Ishikawa (cell line): Measurements from ENCODE around the gene KAT8.

ENCODE experiments used
- CEBPB ChIP-seq: IDR thresholded peaks from 2 replicates; pipeline ENCODE4 v1.6.1; 2012
- CREB1 ChIP-seq: IDR thresholded peaks from 2 replicates; pipeline ENCODE4 v1.6.1; 2012; ENCODE audit warnings: low read depth
- EP300 ChIP-seq: IDR thresholded peaks from 2 replicates; pipeline ENCODE4 v1.6.1; 2012; ENCODE audit warnings: borderline replicate concordance
- FOXM1 ChIP-seq: IDR thresholded peaks from 2 replicates; pipeline ENCODE4 v1.6.1; 2012; ENCODE audit warnings: low read depth, borderline replicate concordance
- NFIC ChIP-seq: IDR thresholded peaks from 2 replicates; pipeline ENCODE4 v1.6.1; 2012
- RAD21 ChIP-seq: IDR thresholded peaks from 2 replicates; pipeline ENCODE4 v1.6.1; 2012; ENCODE audit warnings: low read depth
- TAF1 ChIP-seq: IDR thresholded peaks from 2 replicates; pipeline ENCODE4 v1.6.1; 2012; ENCODE audit warnings: low read depth, mild to moderate bottlenecking
- TEAD4 ChIP-seq: IDR thresholded peaks from 2 replicates; pipeline ENCODE4 v1.6.1; 2012
- YY1 ChIP-seq: IDR thresholded peaks from 2 replicates; pipeline ENCODE4 v1.6.1; 2012; ENCODE audit warnings: low read depth
- TF ChIP-seq, protein P1 (sequence below): IDR thresholded peaks from 2 replicates; pipeline ENCODE4 v1.6.1; 2012
- TF ChIP-seq, protein P2 (sequence below): IDR thresholded peaks from 2 replicates; pipeline ENCODE4 v1.6.1; 2012; ENCODE audit warnings: low read depth, mild to moderate bottlenecking
- TF ChIP-seq, protein P3 (sequence below): IDR thresholded peaks from 2 replicates; pipeline ENCODE4 v1.6.1; 2012

DNA sequence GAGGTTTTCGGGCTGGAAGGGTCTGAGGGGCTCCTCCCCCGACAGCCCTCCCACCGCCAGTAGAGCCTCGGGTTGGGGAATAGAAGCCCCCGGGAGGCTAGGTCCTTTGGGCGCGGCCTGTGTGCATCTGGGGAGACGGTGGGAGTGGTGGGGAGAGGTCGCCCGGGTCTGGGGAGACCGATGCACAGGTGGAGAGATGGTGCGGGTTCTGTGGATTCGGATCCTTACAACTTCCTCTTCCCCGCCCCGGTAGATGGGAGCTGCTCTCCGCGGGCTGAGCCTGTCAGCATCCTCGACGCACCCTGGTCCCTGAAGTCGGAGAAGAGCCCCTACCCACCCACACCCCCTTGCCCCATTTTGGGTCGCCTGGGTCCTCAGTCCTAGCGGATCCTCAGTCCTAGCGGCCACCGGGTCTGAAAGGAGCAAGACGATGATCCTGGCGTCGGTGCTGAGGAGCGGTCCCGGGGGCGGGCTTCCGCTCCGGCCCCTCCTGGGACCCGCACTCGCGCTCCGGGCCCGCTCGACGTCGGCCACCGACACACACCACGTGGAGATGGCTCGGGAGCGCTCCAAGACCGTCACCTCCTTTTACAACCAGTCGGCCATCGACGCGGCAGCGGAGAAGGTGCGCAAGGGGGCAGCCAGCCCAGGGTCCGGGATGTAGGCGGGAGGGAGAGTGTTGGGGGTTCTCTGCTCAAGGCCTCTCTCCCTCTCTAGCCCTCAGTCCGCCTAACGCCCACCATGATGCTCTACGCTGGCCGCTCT, 8.5 kb upstream of the KAT8 start:
- TF ChIP-seq FOXM1 (no peak), YY1 (no peak), NFIC (no peak), TEAD4 (no peak), RAD21 (no peak), CREB1 (no peak), EP300 (no peak), TAF1 (no peak), CEBPB (no peak)
- TF ChIP-seq, protein P1, sequence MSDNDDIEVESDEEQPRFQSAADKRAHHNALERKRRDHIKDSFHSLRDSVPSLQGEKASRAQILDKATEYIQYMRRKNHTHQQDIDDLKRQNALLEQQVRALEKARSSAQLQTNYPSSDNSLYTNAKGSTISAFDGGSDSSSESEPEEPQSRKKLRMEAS, result no peak
- TF ChIP-seq, protein P2, sequence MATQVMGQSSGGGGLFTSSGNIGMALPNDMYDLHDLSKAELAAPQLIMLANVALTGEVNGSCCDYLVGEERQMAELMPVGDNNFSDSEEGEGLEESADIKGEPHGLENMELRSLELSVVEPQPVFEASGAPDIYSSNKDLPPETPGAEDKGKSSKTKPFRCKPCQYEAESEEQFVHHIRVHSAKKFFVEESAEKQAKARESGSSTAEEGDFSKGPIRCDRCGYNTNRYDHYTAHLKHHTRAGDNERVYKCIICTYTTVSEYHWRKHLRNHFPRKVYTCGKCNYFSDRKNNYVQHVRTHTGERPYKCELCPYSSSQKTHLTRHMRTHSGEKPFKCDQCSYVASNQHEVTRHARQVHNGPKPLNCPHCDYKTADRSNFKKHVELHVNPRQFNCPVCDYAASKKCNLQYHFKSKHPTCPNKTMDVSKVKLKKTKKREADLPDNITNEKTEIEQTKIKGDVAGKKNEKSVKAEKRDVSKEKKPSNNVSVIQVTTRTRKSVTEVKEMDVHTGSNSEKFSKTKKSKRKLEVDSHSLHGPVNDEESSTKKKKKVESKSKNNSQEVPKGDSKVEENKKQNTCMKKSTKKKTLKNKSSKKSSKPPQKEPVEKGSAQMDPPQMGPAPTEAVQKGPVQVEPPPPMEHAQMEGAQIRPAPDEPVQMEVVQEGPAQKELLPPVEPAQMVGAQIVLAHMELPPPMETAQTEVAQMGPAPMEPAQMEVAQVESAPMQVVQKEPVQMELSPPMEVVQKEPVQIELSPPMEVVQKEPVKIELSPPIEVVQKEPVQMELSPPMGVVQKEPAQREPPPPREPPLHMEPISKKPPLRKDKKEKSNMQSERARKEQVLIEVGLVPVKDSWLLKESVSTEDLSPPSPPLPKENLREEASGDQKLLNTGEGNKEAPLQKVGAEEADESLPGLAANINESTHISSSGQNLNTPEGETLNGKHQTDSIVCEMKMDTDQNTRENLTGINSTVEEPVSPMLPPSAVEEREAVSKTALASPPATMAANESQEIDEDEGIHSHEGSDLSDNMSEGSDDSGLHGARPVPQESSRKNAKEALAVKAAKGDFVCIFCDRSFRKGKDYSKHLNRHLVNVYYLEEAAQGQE, result no peak
- TF ChIP-seq, protein P3, sequence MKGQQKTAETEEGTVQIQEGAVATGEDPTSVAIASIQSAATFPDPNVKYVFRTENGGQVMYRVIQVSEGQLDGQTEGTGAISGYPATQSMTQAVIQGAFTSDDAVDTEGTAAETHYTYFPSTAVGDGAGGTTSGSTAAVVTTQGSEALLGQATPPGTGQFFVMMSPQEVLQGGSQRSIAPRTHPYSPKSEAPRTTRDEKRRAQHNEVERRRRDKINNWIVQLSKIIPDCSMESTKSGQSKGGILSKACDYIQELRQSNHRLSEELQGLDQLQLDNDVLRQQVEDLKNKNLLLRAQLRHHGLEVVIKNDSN, result no peak
